AG09309 (cell line): Measurements from ENCODE around the gene HTRA1.

Source experiments
- DNase-seq: peaks from one replicate; pipeline ENCODE4 v3.0.0-alpha.2; 2010; ENCODE audit warnings: low read depth
- H3K4me3 ChIP-seq: 2 replicates; pipeline ENCODE4 v1.5.1; 2011; ENCODE audit warnings: mild to moderate bottlenecking, low read depth, low read length, moderate library complexity; ENCODE audit not compliant: control insufficient read depth
- CTCF ChIP-seq: IDR thresholded peaks from 2 replicates; pipeline ENCODE4 v1.5.1; 2011; ENCODE audit warnings: mild to moderate bottlenecking, low read depth, low read length, inconsistent platforms; ENCODE audit not compliant: insufficient read depth, control insufficient read depth; ENCODE audit errors: missing control alignments

HTRA1 gene

GRCh38 chr10:122450353-122450990 lies 10.9 kb upstream of the HTRA1 start:
- TF ChIP-seq CTCF: no peak
- H3K4me3 ChIP-seq: no peak overlapping the region
- DNase-seq: no peak

- TF ChIP-seq CTCF: no peak
- no peak overlapping the region for H3K4me3 ChIP-seq
- DNase-seq: no peak
Observed at GRCh38 chr10:122454071-122454470, 7.3 kb upstream of the HTRA1 start.

- H3K4me3 ChIP-seq: no peak within 1 kb of the TSS
- no peak for DNase-seq
- TF ChIP-seq CTCF: no peak
Observed at GRCh38 chr10:122454603-122455080, 6.7 kb upstream of the HTRA1 start, which contains the start of gene ARMS2. TSS of gene ARMS2 (plus strand) at chr10:122454653. CDS start at chr10:122454728, 75 bp downstream.

- no peak for TF ChIP-seq CTCF
- DNase-seq: no peak
- no peak overlapping the region for H3K4me3 ChIP-seq
Observed at GRCh38 chr10:122455376-122456079, 5.8 kb upstream of the HTRA1 start.

- no peak overlapping the region for H3K4me3 ChIP-seq
- TF ChIP-seq CTCF: no peak
- no peak for DNase-seq
Observed at GRCh38 chr10:122457934-122458333, 3.4 kb upstream of the HTRA1 start.

- H3K4me3 ChIP-seq: no peak overlapping the region
- DNase-seq: no peak
- no peak for TF ChIP-seq CTCF
Observed at GRCh38 chr10:122458693-122459092, 2.7 kb upstream of the HTRA1 start.
